AG10803 (cell line): ENCODE results near the gene FGF22.
"Not testable (repeated sequence)": the region's sequence is repeated elsewhere in the genome, so short reads cannot be mapped to it uniquely, and the experiment has no call there.

ENCODE experiments used
- DNase-seq: peaks from one replicate; pipeline ENCODE4 v3.0.0; 2010; ENCODE audit warnings: low read depth
- H3K4me3 ChIP-seq: 2 replicates; pipeline ENCODE4 v1.5.1; 2011; ENCODE audit warnings: mild to moderate bottlenecking, low read length, control low read depth
- TF ChIP-seq, protein P1 (sequence below): conservative IDR thresholded peaks from 2 replicates; pipeline ENCODE4 v1.5.1; 2011; ENCODE audit warnings: mild to moderate bottlenecking, low read length, control low read depth, inconsistent platforms

The FGF22 gene

DNA sequence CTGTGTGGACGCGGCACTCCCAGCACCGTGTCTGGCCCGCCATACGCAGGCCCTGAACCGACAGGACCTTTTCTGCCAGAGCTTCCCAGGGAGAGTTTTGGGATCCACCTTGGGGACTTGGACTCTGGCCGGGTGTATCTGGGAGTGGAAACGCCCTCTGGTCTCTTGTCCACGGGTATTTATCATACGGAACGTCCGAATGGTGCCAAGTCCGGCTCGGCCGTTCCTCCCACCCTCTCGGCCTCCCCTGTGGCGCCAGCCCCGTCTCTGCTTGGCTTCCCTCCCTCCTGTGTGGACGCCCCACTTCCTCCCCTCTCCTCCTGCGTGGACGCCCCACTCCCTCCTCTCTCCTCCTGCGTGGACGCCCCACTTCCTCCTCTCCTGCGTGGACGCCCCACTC is 37.9 kb upstream of the FGF22 start:
- TF ChIP-seq, protein P1, sequence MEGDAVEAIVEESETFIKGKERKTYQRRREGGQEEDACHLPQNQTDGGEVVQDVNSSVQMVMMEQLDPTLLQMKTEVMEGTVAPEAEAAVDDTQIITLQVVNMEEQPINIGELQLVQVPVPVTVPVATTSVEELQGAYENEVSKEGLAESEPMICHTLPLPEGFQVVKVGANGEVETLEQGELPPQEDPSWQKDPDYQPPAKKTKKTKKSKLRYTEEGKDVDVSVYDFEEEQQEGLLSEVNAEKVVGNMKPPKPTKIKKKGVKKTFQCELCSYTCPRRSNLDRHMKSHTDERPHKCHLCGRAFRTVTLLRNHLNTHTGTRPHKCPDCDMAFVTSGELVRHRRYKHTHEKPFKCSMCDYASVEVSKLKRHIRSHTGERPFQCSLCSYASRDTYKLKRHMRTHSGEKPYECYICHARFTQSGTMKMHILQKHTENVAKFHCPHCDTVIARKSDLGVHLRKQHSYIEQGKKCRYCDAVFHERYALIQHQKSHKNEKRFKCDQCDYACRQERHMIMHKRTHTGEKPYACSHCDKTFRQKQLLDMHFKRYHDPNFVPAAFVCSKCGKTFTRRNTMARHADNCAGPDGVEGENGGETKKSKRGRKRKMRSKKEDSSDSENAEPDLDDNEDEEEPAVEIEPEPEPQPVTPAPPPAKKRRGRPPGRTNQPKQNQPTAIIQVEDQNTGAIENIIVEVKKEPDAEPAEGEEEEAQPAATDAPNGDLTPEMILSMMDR, result no peak
- no peak overlapping the region for H3K4me3 ChIP-seq
- no peak for DNase-seq

DNA sequence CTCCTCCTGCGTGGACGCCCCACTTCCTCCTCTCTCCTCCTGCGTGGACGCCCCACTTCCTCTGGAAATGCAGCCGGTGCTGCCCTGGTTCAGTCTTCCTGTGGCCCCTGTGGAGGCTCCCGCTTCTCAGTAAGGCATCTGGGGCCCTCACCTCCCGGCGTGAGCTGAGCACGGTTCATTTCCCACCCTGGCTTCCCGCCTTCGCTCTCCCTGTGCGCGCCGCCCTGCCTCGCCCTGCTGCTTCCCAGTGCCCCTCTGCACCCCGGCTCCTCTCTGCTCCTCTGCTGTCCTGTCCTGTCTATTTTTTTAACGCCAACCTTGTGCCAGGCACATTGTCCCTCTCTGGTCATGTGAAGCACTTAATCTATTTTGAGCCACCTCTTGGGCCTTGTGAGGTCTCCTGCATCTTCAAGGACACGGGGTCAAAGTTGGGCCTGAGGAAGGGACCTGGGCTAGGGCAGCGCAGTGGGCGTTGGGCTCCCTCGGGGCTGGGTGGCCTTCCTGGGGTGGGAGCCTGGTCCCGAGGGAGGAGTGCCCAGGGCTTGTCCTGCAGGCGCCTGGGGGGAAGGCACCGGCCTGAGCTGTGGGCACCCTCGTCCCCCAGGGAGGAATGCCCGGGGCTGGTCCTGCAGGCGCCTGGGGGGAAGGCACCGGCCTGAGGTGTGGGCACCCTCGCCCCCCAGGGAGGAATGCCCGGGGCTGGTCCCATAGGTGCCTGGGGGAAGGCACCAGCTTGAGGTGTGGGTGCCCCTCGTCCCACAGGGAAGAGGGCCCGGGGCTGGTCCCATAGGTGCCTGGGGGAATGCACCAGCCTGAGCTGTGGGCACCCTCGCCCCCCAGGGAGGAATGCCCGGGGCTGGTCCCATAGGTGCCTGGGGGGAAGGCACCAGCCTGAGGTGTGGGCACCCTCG is 37.0 kb upstream of the FGF22 start:
- H3K4me3 ChIP-seq, result no peak overlapping the region
- TF ChIP-seq, protein P1, result no peak
- no peak for DNase-seq

DNA sequence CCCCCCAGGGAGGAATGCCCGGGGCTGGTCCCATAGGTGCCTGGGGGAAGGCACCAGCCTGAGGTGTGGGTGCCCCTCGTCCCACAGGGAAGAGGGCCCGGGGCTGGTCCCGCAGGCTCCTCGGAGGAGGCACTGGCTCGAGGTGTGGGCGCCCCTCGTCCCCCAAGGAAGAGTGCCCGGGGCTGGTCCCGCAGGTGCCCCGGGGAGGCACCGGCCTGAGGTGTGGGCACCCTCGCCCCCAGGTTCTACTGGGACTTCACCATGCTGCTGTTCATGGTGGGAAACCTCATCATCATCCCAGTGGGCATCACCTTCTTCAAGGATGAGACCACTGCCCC is 36.4 kb upstream of the FGF22 start:
- H3K4me3 ChIP-seq, DNase-seq: not testable (repeated sequence)

- DNase-seq, H3K4me3 ChIP-seq: not testable (repeated sequence)
Observed at GRCh38 chr19:603779-604178, 35.9 kb upstream of the FGF22 start.

GRCh38 chr19:604355-604754 is 35.3 kb upstream of the FGF22 start:
- TF ChIP-seq, protein P1, result no peak
- DNase-seq, result no peak
- H3K4me3 ChIP-seq, result no peak overlapping the region

DNA sequence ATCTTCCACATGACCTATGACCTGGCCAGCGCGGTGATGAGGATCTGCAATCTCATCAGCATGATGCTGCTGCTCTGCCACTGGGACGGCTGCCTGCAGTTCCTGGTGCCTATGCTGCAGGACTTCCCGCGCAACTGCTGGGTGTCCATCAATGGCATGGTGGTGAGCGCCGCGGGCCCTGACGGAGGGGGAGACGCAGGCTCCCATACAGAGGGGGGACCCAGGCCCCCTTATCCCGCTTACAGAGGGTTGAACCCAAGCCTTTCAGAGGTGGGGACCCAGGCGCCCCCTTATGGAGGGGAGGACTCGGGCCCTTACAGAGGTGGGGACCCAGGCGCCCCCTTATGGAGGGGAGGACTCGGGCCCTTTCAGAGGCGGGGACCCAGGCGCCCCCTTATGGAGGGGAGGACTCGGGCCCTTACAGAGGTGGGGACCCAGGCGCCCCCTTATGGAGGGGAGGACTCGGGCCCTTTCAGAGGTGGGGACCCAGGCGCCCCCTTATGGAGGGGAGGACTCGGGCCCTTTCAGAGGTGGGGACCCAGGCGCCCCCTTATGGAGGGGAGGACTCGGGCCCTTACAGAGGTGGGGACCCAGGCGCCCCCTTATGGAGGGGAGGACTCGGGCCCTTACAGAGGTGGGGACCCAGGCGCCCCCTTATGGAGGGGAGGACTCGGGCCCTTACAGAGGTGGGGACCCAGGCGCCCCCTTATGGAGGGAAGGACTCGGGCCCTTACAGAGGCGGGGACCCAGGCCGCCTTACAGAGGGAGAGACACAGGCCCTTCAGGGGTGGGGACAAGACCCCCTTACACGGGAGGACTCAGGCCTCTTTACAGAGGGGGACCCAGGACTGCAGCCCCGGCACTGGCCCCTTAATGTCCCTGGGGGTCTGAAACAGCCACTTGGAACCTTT is 34.4 kb upstream of the FGF22 start:
- not testable (repeated sequence) for H3K4me3 ChIP-seq, DNase-seq

DNA sequence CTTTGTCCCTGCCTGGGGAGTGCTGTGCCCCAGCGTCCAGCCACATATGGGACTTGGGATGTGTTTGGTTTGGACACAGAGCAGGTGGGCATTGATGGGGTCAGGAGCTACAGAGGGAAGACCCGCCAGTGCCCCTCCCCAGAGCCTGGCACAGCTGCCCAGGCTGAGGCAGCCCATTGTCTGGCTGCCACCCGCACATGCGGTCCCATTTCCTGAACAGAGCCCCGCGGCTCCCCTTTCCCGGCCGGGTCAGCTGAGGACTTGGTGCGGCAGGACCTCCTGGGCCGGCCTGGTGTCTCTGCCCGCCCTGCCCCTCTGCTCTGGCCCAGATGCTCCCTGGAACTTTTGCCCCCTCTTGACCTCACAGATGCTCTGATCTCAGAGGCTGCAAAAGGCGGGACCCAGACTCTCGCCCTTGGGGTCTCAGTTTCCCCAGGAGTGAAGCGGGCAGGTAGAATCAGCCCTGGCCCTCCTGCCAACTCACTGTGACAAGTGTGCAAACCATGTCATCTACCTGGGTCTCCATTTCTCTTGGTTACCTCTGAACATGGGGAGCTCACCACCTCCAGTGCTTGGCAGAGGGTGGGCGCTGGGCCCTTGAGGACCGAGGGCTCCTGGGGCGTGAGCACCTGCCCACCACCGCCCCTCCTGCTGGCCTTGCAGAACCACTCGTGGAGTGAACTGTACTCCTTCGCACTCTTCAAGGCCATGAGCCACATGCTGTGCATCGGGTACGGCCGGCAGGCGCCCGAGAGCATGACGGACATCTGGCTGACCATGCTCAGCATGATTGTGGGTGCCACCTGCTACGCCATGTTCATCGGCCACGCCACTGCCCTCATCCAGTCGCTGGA is 32.2 kb upstream of the FGF22 start:
- TF ChIP-seq, protein P1, result no peak
- no peak for DNase-seq
- no peak overlapping the region for H3K4me3 ChIP-seq
